Right ventricle myocardium inferior (tissue), 1 donor: ENCODE results near the gene MAGEB3. TPM values are rescaled to one million over a fixed set of nuclear protein-coding genes. Genes with fewer than 3 reads are reported as not detected.

ENCODE experiments used
- ATAC-seq: fragments of 200-7000 bp; cut with Tn5 transposase; one replicate; pipeline ENCODE4 v1.9.1; 2020; ENCODE audit warnings: mild to moderate bottlenecking, moderate library complexity
- DNase-seq: peaks from one replicate; pipeline ENCODE4 v3.0.0; 2021; ENCODE audit errors: missing footprints
- intact Hi-C: fragments of 100-400 bp; cut with DNase I; formaldehyde crosslinking; loops from one replicate; pipeline ENCODE4 v1.11.0; 2022
- total RNA-seq: library from RNA; stranded (reverse); fragmentation: NEBNext Ultra II Directional; extraction: Animal tissue kit (Norgen Biotek cat#: 25700); gene quantifications from one replicate; pipeline ENCODE4 v1.2.1, GENCODE V29; 2021
- donor health status: DM: no; HTN: yes; CAD: no; lungs with severe emphysema.

MAGEB3 gene
- total RNA-seq, 1 donor from 2014 or later, result not detected

- ATAC-seq, result no peak
- DNase-seq, result no peak
- intact Hi-C loops, result loop anchor here (5.0 kb wide), 1 partner anchor 232 kb away; no protein-coding TSS in a partner anchor
Measured at GRCh38 chrX:30270639-30271038, 40.2 kb downstream of the MAGEB3 start.

DNA sequence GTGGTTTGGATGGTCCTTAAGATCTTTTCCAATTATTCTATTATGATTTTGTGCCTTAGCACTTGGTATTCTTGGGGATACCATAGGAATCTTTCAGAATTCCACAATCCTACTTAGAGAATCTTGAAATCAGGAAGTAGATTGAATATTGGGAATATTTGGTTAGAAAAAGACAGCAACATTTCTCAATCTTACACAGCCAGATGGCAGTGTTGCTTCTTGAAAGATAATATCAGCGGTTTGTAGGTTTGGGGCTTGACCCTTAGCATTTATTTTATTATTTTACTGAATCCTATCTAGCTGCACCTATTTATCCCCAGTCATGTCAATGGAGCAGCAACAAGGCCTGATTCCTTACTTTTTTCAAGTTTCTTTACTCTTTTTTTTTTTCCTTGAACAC lies 45.0 kb downstream of the MAGEB3 start:
- ATAC-seq (no peak), DNase-seq (no peak)
- intact Hi-C loops, result no loop called here

DNA sequence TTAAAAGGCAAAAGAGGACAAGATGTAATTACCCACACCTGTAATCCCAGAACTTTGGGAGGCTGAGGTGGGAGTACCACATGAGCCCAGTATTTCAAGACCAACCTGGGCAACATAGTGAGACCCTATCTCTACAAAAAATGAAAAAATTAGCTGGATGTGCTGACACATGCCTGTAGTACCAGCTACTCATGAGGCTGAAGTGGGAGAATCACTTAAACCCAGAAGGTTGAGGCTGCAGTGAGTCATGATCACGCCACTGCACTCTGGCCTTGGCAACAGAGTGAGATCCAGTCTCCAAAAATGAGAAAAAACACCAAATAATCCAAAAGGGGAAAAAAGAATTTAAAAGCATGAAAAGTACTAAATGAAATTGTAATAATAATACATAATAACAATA lies 47.9 kb downstream of the MAGEB3 start:
- intact Hi-C loops, result no loop called here
- ATAC-seq, result no peak
- no peak for DNase-seq

- intact Hi-C loops, result no loop called here
- DNase-seq (no peak), ATAC-seq (no peak)
Measured at GRCh38 chrX:30280428-30280827, 50.0 kb downstream of the MAGEB3 start.

DNA sequence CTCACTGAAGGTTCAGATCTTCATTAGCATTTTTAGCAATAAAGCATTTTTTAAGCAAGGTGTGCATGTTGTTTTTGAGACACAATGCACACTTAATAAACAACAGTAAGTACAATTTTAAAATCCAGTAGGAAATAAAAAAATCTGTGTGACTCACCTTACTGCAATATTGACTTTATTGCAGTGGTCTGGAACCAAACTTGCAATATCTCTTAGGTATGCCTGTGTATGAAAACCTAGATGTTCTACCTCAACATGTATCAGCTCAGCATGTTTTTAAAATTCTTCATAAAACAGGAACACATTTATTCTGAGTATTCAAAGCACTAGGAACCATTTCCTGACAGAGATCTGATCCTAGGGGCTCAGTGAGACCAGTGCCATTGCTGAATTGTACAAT lies 52.1 kb downstream of the MAGEB3 start:
- ATAC-seq, result no peak
- no peak for DNase-seq
- intact Hi-C loops, result no loop called here

GRCh38 chrX:30283456-30284200 lies 53.2 kb downstream of the MAGEB3 start:
- intact Hi-C loops, result no loop called here
- ATAC-seq, result no peak
- DNase-seq, result no peak

Other genes with a start within 250 kb of the MAGEB3 start
- gene MAGEB2, start 15.1 kb upstream of the MAGEB3 start, total RNA-seq, result not detected
- gene MAGEB4, start 11.3 kb downstream of the MAGEB3 start, total RNA-seq, result not detected
- gene MAGEB1, start 16.5 kb downstream of the MAGEB3 start, total RNA-seq, result not detected
- gene NR0B1, start 78.7 kb downstream of the MAGEB3 start, total RNA-seq, result not detected